ENCODE data around the gene GCK. TPM values are rescaled to one million over a fixed set of nuclear protein-coding genes. Genes with fewer than 3 reads are reported as not detected.

The GCK gene
- polyA plus RNA-seq, 1 experiment, result 0.35 TPM

GRCh38 chr7:44216521-44217222, 27.4 kb upstream of the GCK start:
- no peak for DNase-seq (ENCODE audit: low read depth, low spot score)

GRCh38 chr7:44216019-44216418, 26.8 kb upstream of the GCK start:
- Histone ChIP-seq H3K27me3 (ENCODE audit: control insufficient read depth, insufficient read depth, low read length) (no peaks in the 10 kb centered on the region), H3K9me3 (ENCODE audit: control insufficient read depth, insufficient read depth, low read length) (peaks cover 20% of the 10 kb centered on the region), H3K27ac (ENCODE audit: low read depth, low read length) (no peak overlapping the region), H3K4me3 (ENCODE audit: low read depth, low read length) (no peak overlapping the region)
- TF ChIP-seq CTCF (IDR thresholded peaks at IDR 0.05; ENCODE audit: low read depth, low read length), result no peak
- POLR2A ChIA-PET, result no interaction called here
- CTCF ChIA-PET, result no interaction called here
- no peak for DNase-seq (ENCODE audit: low read depth, low spot score)

More at GRCh38 chr7:44216521-44217222, 27.4 kb upstream of the GCK start:
- Histone ChIP-seq H3K9me3 (ENCODE audit: control insufficient read depth, insufficient read depth, low read length) (peaks cover 20% of the 10 kb centered on the region), H3K27ac (ENCODE audit: low read depth, low read length) (no peak overlapping the region), H3K27me3 (ENCODE audit: control insufficient read depth, insufficient read depth, low read length) (no peaks in the 10 kb centered on the region), H3K4me3 (ENCODE audit: low read depth, low read length) (no peak overlapping the region)
- CTCF ChIA-PET, result no interaction called here
- TF ChIP-seq CTCF (IDR thresholded peaks at IDR 0.05; ENCODE audit: low read depth, low read length), result no peak
- POLR2A ChIA-PET, result no interaction called here

GRCh38 chr7:44215531-44215930, 26.3 kb upstream of the GCK start:
- DNase-seq (ENCODE audit: low read depth, low spot score), result no peak
- POLR2A ChIA-PET, result no interaction called here
- Histone ChIP-seq H3K4me3 (ENCODE audit: low read depth, low read length) (no peak overlapping the region), H3K9me3 (ENCODE audit: control insufficient read depth, insufficient read depth, low read length) (peaks cover 20% of the 10 kb centered on the region), H3K27me3 (ENCODE audit: control insufficient read depth, insufficient read depth, low read length) (no peaks in the 10 kb centered on the region), H3K27ac (ENCODE audit: low read depth, low read length) (no peak overlapping the region)
- CTCF ChIA-PET, result interaction anchor here (2.0 kb wide), 1 partner anchor 350 kb away, joined by 6 read pairs; no protein-coding TSS in a partner anchor
- TF ChIP-seq CTCF (IDR thresholded peaks at IDR 0.05; ENCODE audit: low read depth, low read length), result no peak

GRCh38 chr7:44213877-44214388, 24.7 kb upstream of the GCK start:
- no peak overlapping the region for H3K4me3 ChIP-seq (ENCODE audit: low read depth, low read length)
- CTCF ChIA-PET, result interaction anchor here (1.1 to 2.0 kb wide), 5 partner anchors 9 to 352 kb away, joined by 3 to 6 read pairs (median 4); no protein-coding TSS in a partner anchor
- peaks cover 8% of the 10 kb centered on the region for H3K9me3 ChIP-seq (ENCODE audit: control insufficient read depth, insufficient read depth, low read length)
- H3K27me3 ChIP-seq (ENCODE audit: control insufficient read depth, insufficient read depth, low read length), result no peaks in the 10 kb centered on the region
- no peak for DNase-seq (ENCODE audit: low read depth, low spot score)
- TF ChIP-seq CTCF (IDR thresholded peaks at IDR 0.05; ENCODE audit: low read depth, low read length), result no peak
- POLR2A ChIA-PET, result no interaction called here
- peak overlapping the region; percentile 11 for H3K27ac ChIP-seq (ENCODE audit: low read depth, low read length)

- ChIA-PET POLR2A (no interaction called here), CTCF (interaction anchor here (2.0 kb wide), 1 partner anchor 352 kb away, joined by 6 read pairs; no protein-coding TSS in a partner anchor)
- no peak overlapping the region for H3K27ac ChIP-seq (ENCODE audit: low read depth, low read length)
- no peak overlapping the region for H3K4me3 ChIP-seq (ENCODE audit: low read depth, low read length)
- no peak for DNase-seq (ENCODE audit: low read depth, low spot score)
- no peaks in the 10 kb centered on the region for H3K27me3 ChIP-seq (ENCODE audit: control insufficient read depth, insufficient read depth, low read length)
- no peak for TF ChIP-seq CTCF (IDR thresholded peaks at IDR 0.05; ENCODE audit: low read depth, low read length)
- peaks cover 2% of the 10 kb centered on the region; the same call in 1 of the 2 replicates for H3K9me3 ChIP-seq (ENCODE audit: control insufficient read depth, insufficient read depth, low read length)
These were observed 24.1 kb upstream of the GCK start for GRCh38 chr7:44213206-44213876.

Measured in AG04450 (cell line).